ENCODE results near the gene SUPT16H.

- TF ChIP-seq CTCF (IDR thresholded peaks at IDR 0.05) = no peak
- no peak for TF ChIP-seq EZH2 (IDR thresholded peaks at IDR 0.05)
- no peak for TF ChIP-seq EZH2phosphoT487 (IDR thresholded peaks at IDR 0.05)
Measured at GRCh38 chr14:21347201-21347600, 36.6 kb downstream of the SUPT16H start.

All from neural progenitor cell (in vitro differentiated cells).